ENCODE data around the gene SPACA4. TPM values are rescaled to one million over a fixed set of nuclear protein-coding genes. Genes with fewer than 3 reads are reported as not detected.
A peak's percentile ranks its signal among the peaks of the same experiment; 100 is the strongest.
"Not testable (repeated sequence)": the region's sequence is repeated elsewhere in the genome, so short reads cannot be mapped to it uniquely, and the experiment has no call there.

Gene SPACA4
- total and polyA plus RNA-seq, 10 donors, result not detected

- Histone ChIP-seq H3K4me3 (peak overlapping the region in 2 of 8 donors; percentile 17 to 38), H3K4me1 (peaks cover 38 to 96% (median 51%) of the 10 kb centered on the region in 6 donors), H3K9me3 (no peaks in the 10 kb centered on the region), H3K27me3 (replicated peaks in 1 of 7) (no peaks in the 10 kb centered on the region), H3K27ac (peak overlapping the region; percentile 44 to 94 (median 80)), H3K36me3 (peaks cover 0 to 79% (median 42%) of the 10 kb centered on the region in 6 donors)
- TF ChIP-seq POLR2AphosphoS5 (IDR thresholded peaks at IDR 0.05), result peak; percentile 9 to 72 (median 44)
- TF ChIP-seq POLR2A (IDR thresholded peaks at IDR 0.05), result no peak
- peak; percentile 82 for DNase-seq
- 68 to 73% (median 70%) methylated on average over 27 to 48 of the region's 48 CpGs for WGBS, 5 donors
- intact Hi-C loops (cut with DNase I; ENCODE audit: low total_unique reads), result no loop called here
Observed at GRCh38 chr19:48629599-48630295, 23.2 kb downstream of the SPACA4 start.

DNA sequence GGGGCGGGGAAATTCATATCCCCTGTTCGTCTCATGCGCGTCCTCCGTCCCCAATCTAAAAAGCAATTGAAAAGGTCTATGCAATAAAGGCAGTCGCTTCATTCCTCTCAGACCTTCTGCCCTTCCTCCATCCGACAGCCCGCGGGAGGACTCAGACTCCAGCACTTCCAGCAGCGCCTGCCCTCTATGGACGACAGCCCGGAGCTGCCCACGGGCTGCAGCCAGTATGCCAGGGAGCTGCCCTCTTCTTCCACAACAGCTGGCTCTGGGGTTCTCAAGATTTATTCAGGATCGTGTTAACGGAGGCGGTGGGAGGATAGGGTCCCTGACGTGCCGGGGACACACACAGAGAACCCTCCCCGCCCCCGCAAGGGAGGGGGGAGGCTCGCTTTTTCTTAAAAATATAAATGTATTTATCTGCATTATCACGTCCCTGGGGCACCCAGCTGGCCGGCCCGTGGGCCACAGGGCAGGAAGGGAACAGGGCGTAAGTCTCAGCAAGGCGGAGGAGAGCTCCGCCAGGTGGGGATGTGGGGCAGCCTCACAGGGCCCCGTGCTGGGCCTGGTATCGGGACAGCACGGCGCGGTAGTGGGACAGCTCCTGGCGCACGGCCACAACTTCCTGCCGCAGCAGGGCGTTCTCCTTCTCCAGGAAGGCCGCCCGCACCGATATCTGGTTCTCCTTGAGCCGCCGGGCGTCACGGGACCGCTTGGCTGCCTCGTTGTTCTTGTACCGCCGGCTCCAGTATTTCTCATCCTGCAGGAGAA lies 23.9 kb downstream of the SPACA4 start:
- Histone ChIP-seq H3K36me3 (peaks cover 0 to 79% (median 42%) of the 10 kb centered on the region in 6 donors), H3K4me1 (peaks cover 43 to 96% (median 56%) of the 10 kb centered on the region in 6 donors), H3K27me3 (replicated peaks in 1 of 7) (no peaks in the 10 kb centered on the region), H3K27ac (peak overlapping the region; percentile 44 to 94 (median 80)), H3K9me3 (no peaks in the 10 kb centered on the region), H3K4me3 (peak overlapping the region in 2 of 8 donors; percentile 17 to 38)
- TF ChIP-seq POLR2A (IDR thresholded peaks at IDR 0.05) (no peak), POLR2AphosphoS5 (IDR thresholded peaks at IDR 0.05) (peak; percentile 63 to 87 (median 84))
- TF ChIP-seq, protein P1, sequence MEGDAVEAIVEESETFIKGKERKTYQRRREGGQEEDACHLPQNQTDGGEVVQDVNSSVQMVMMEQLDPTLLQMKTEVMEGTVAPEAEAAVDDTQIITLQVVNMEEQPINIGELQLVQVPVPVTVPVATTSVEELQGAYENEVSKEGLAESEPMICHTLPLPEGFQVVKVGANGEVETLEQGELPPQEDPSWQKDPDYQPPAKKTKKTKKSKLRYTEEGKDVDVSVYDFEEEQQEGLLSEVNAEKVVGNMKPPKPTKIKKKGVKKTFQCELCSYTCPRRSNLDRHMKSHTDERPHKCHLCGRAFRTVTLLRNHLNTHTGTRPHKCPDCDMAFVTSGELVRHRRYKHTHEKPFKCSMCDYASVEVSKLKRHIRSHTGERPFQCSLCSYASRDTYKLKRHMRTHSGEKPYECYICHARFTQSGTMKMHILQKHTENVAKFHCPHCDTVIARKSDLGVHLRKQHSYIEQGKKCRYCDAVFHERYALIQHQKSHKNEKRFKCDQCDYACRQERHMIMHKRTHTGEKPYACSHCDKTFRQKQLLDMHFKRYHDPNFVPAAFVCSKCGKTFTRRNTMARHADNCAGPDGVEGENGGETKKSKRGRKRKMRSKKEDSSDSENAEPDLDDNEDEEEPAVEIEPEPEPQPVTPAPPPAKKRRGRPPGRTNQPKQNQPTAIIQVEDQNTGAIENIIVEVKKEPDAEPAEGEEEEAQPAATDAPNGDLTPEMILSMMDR (IDR thresholded peaks at IDR 0.05 in 8 of 11, conservative IDR thresholded peaks at IDR 0.05 in 3 of 11), result peak in 3 of 11 experiments; percentile 7 to 20 (median 14)
- intact Hi-C loops (cut with DNase I; ENCODE audit: low total_unique reads), result no loop called here
- WGBS, 5 donors, result 30 to 45% (median 39%) methylated on average over 42 to 47 of the region's 47 CpGs
- peak; percentile 91 for DNase-seq

DNA sequence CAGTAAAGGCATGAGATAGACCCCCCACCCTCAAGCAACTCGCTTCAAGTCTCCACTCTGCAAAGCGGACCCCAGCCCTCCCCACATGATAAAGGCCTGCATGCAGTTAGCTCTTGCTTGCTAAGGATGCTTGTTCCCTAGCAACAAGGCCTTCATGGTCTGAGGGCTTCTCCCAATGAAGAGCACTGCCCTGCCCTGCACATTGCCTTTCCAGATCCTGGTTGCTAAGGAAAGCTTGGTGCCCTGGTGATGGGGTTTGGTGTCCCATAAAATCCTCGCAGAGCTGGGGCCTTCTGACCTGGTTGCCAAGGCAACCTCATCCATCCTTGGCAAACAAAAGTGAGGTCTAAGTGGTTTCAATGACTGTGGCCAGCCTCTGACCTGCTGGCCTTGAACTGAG lies 24.7 kb downstream of the SPACA4 start:
- intact Hi-C loops (cut with DNase I; ENCODE audit: low total_unique reads), result no loop called here
- Histone ChIP-seq H3K36me3 (peaks cover 0 to 72% (median 40%) of the 10 kb centered on the region in 6 donors), H3K27ac (peak overlapping the region in 7 of 8 donors; percentile 44 to 94 (median 81)), H3K9me3 (no peaks in the 10 kb centered on the region), H3K4me3 (peak overlapping the region in 1 of 8 donors; percentile 38), H3K27me3 (replicated peaks in 1 of 7) (no peaks in the 10 kb centered on the region), H3K4me1 (peaks cover 43 to 96% (median 60%) of the 10 kb centered on the region in 6 donors)
- 25 to 81% (median 70%) methylated on average over 1 to 3 of the region's 3 CpGs for WGBS, 5 donors
- DNase-seq, result no peak
- no peak for TF ChIP-seq POLR2A (IDR thresholded peaks at IDR 0.05)

- H3K9me3 ChIP-seq; H3K27me3 ChIP-seq (replicated peaks in 1 of 7); intact Hi-C loops (cut with DNase I; ENCODE audit: low total_unique reads); H3K4me3 ChIP-seq; DNase-seq: not testable (repeated sequence)
- H3K36me3 ChIP-seq, result peaks cover 0 to 61% (median 39%) of the 10 kb centered on the region in 6 donors
- 90 to 95% (median 94%) methylated on average over 11 of the region's 11 CpGs for WGBS, 5 donors
- peak overlapping the region in 7 of 8 donors; percentile 20 to 98 (median 94) for H3K27ac ChIP-seq
- H3K4me1 ChIP-seq, result peaks cover 43 to 97% (median 65%) of the 10 kb centered on the region in 6 donors
Observed at GRCh38 chr19:48632286-48632685, 25.7 kb downstream of the SPACA4 start.

DNA sequence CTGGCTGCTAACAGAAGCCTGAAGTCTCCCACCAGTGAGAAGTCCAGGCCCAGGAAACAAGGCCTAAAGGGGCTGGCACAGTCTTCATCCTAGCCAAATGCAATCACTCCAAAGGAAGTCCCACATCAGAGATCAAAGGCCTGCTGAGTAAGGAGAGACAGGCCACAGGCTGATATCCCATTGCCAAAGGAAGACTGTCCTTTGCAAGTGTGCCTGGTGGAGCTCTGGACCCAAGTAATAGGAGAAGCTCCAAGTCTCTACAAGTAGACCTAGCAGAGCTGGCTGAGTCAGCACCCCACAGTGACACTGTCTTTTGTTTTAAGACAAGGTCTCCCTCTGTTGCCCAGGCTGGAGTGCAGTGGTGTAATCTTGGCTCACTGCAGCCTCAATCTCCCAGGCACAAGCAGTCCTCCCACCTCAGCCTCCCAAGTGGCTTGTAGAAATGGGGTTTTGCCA lies 26.2 kb downstream of the SPACA4 start:
- Histone ChIP-seq H3K27me3 (replicated peaks in 1 of 7) (no peaks in the 10 kb centered on the region), H3K4me1 (peaks cover 43 to 93% (median 65%) of the 10 kb centered on the region in 6 donors), H3K36me3 (peaks cover 0 to 58% (median 39%) of the 10 kb centered on the region in 6 donors), H3K27ac (peak overlapping the region; percentile 16 to 98 (median 94)), H3K9me3 (no peaks in the 10 kb centered on the region), H3K4me3 (no peak overlapping the region)
- intact Hi-C loops (cut with DNase I; ENCODE audit: low total_unique reads), result no loop called here
- DNase-seq, result no peak
- TF ChIP-seq POLR2AphosphoS5 (IDR thresholded peaks at IDR 0.05) (no peak), POLR2A (IDR thresholded peaks at IDR 0.05) (no peak)
- TF ChIP-seq, protein P1 (IDR thresholded peaks at IDR 0.05 in 8 of 11, conservative IDR thresholded peaks at IDR 0.05 in 3 of 11), result no peak

All from spleen (tissue), 11 donors.